Nephron progenitor cell (in vitro differentiated cells): ENCODE results near the gene SLC39A9.
"Not testable (repeated sequence)": the region's sequence is repeated elsewhere in the genome, so short reads cannot be mapped to it uniquely, and the experiment has no call there.

Experiments
- DNase-seq: peaks from one replicate; pipeline ENCODE4 v3.0.0; 2021
- H3K27ac Mint-ChIP-seq: 2 replicates; pipeline ENCODE4 v1.8.0; 2021; ENCODE audit warnings: mild to moderate bottlenecking, moderate library complexity, mixed read lengths
- H3K27me3 Mint-ChIP-seq: 2 replicates; pipeline ENCODE4 v1.8.0; 2021; ENCODE audit warnings: mild to moderate bottlenecking, low read depth, mixed read lengths; ENCODE audit not compliant: poor library complexity
- H3K36me3 Mint-ChIP-seq: 2 replicates; pipeline ENCODE4 v1.8.0; 2021; ENCODE audit warnings: low read depth, mixed read lengths
- H3K4me1 Mint-ChIP-seq: 2 replicates; pipeline ENCODE4 v1.8.0; 2021; ENCODE audit warnings: mixed read lengths
- H3K4me3 Mint-ChIP-seq: 2 replicates; pipeline ENCODE4 v1.8.0; 2021; ENCODE audit warnings: mild to moderate bottlenecking, moderate library complexity, mixed read lengths
- H3K9me3 Mint-ChIP-seq: 2 replicates; pipeline ENCODE4 v1.8.0; 2021; ENCODE audit warnings: mild to moderate bottlenecking, moderate library complexity, mixed read lengths
- TF ChIP-seq, protein P1 (sequence below): fragments of 200-600 bp; sonication (generic); IDR thresholded peaks from 2 replicates; pipeline ENCODE4 v1.5.0; 2021; ENCODE audit warnings: antibody characterized with exemption

The SLC39A9 gene

GRCh38 chr14:69378274-69378673, 20.2 kb upstream of the SLC39A9 start:
- Mint-ChIP-seq H3K4me3 (no peak overlapping the region), H3K27me3 (no peaks in the 10 kb centered on the region), H3K4me1 (no peaks in the 10 kb centered on the region), H3K36me3 (peaks cover 80% of the 10 kb centered on the region), H3K9me3 (peaks cover 11% of the 10 kb centered on the region), H3K27ac (no peak overlapping the region)
- DNase-seq = no peak
- TF ChIP-seq, protein P1, sequence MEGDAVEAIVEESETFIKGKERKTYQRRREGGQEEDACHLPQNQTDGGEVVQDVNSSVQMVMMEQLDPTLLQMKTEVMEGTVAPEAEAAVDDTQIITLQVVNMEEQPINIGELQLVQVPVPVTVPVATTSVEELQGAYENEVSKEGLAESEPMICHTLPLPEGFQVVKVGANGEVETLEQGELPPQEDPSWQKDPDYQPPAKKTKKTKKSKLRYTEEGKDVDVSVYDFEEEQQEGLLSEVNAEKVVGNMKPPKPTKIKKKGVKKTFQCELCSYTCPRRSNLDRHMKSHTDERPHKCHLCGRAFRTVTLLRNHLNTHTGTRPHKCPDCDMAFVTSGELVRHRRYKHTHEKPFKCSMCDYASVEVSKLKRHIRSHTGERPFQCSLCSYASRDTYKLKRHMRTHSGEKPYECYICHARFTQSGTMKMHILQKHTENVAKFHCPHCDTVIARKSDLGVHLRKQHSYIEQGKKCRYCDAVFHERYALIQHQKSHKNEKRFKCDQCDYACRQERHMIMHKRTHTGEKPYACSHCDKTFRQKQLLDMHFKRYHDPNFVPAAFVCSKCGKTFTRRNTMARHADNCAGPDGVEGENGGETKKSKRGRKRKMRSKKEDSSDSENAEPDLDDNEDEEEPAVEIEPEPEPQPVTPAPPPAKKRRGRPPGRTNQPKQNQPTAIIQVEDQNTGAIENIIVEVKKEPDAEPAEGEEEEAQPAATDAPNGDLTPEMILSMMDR = no peak

DNA sequence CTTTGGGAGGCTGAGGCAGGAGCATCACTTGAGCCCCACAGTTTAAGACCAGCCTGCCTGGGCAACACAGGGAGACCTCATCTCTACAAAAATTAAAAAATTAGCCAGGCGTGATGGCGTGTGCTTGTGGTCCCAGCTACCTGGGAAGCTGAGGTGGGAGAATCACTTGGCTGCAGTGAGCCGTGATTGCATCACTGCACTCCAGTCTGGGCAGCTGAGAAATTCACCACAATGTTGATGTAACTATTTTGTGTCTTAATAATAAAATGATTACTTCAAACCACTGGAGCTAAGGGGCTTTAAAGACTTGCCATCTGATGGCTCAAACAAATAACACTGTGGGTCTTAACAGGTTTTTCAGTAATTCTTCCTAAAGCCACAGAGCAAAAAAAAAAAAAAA, 11.2 kb upstream of the SLC39A9 start:
- H3K4me1 Mint-ChIP-seq = peaks cover 7% of the 10 kb centered on the region
- no peak overlapping the region for H3K4me3 Mint-ChIP-seq
- no peaks in the 10 kb centered on the region for H3K27me3 Mint-ChIP-seq
- peaks cover 96% of the 10 kb centered on the region for H3K36me3 Mint-ChIP-seq
- peaks cover 7% of the 10 kb centered on the region for H3K9me3 Mint-ChIP-seq
- TF ChIP-seq, protein P1 = no peak
- no peak for DNase-seq
- no peak overlapping the region for H3K27ac Mint-ChIP-seq

- peaks cover 26% of the 10 kb centered on the region for H3K4me1 Mint-ChIP-seq
- H3K27ac Mint-ChIP-seq, DNase-seq, H3K27me3 Mint-ChIP-seq, H3K9me3 Mint-ChIP-seq, H3K4me3 Mint-ChIP-seq: not testable (repeated sequence)
- peaks cover 98% of the 10 kb centered on the region for H3K36me3 Mint-ChIP-seq
Measured at GRCh38 chr14:69391400-69391799, 7.1 kb upstream of the SLC39A9 start.

- peaks cover 36% of the 10 kb centered on the region for H3K4me1 Mint-ChIP-seq
Measured at GRCh38 chr14:69392481-69392880, 6.0 kb upstream of the SLC39A9 start.

DNA sequence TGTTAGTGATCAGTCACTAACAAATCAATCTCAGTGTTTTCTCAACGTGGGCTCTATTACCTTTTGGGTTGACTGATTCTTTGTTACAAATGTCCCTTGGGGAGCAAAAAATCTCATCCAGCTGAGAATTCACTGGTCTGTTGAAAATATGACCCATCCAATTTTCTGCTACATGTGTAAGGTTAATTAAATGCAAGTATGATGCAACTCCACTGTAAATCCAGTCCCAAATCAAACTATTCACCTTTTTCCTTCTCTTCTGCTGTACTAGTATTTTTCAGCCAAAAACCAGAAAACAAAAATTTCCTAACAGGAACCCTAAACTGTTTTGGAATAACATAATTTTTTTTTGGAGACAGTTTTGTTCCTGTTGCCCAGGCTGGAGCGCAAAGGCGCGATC, 2.6 kb upstream of the SLC39A9 start:
- Mint-ChIP-seq H3K27ac (peak overlapping the region; percentile 42), H3K9me3 (no peaks in the 10 kb centered on the region), H3K36me3 (peaks cover 65% of the 10 kb centered on the region), H3K4me3 (peak overlapping the region; percentile 42), H3K27me3 (no peaks in the 10 kb centered on the region), H3K4me1 (peaks cover 56% of the 10 kb centered on the region)
- TF ChIP-seq, protein P1 = no peak
- no peak for DNase-seq

More at GRCh38 chr14:69392481-69392880, 6.0 kb upstream of the SLC39A9 start:
- TF ChIP-seq, protein P1 = no peak
- peak overlapping the region; percentile 57 for H3K27ac Mint-ChIP-seq
- peaks cover 92% of the 10 kb centered on the region for H3K36me3 Mint-ChIP-seq
- no peak overlapping the region for H3K4me3 Mint-ChIP-seq
- no peak for DNase-seq
- H3K27me3 Mint-ChIP-seq = no peaks in the 10 kb centered on the region
- H3K9me3 Mint-ChIP-seq = peaks cover 7% of the 10 kb centered on the region

DNA sequence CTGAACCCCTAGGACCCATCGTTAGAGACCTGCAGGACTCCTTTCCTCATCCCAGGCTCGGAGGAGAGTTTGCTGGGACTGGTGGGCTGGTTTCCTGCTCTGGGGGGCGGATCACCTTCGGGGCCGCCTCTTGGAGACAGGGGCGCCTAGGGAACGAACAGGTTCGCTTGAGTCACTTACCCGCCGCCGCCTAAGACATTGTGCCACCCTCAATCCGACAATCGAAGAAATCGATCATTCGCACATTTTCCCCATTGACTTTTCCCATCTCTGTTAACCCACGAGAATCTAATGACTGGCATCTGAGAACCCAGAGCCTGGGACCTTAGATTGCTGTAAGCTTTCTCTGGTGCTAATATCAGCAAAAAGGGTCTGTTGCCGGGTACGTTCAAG, 322 bp downstream of the SLC39A9 start:
- peaks cover 42% of the 10 kb centered on the region for H3K36me3 Mint-ChIP-seq
- peak overlapping the region; percentile 100 for H3K27ac Mint-ChIP-seq
- peaks cover 56% of the 10 kb centered on the region for H3K4me1 Mint-ChIP-seq
- H3K9me3 Mint-ChIP-seq = no peaks in the 10 kb centered on the region
- H3K4me3 Mint-ChIP-seq = peak overlapping the region; percentile 95
- no peak for DNase-seq
- TF ChIP-seq, protein P1 = no peak
- H3K27me3 Mint-ChIP-seq = no peaks in the 10 kb centered on the region
